ENCODE results near the gene NAA60. TPM values are rescaled to one million over a fixed set of nuclear protein-coding genes. Genes with fewer than 3 reads are reported as not detected.
A peak's percentile ranks its signal among the peaks of the same experiment; 100 is the strongest.

Gene NAA60
- 100 to 1,000 TPM in 2 of 4 donors, 10 to 100 TPM in 2; 80.9 to 110 (median 96.8) TPM for total RNA-seq

GRCh38 chr16:3443108-3444031 is at the start of gene NAA60, which contains the start of gene ZNF597:
Gene NAA60, plus strand, starts transcription at chr16:3443680. Its CDS starts 32,548 bp downstream, at chr16:3476228.
Gene ZNF597, minus strand, starts transcription at chr16:3443504. Its CDS starts 351 bp downstream, at chr16:3443153.
- peak within 1 kb of the TSS; percentile 43 to 73 (median 57) for H3K4me3 ChIP-seq
- H3K4me1 ChIP-seq = no peaks in the 10 kb centered on the region
- no peaks in the 10 kb centered on the region for H3K9me3 ChIP-seq
- H3K36me3 ChIP-seq = peaks cover 0 to 8% (median 0%) of the 10 kb centered on the region in 3 donors
- DNase-seq = peak; percentile 79 to 92 (median 80)
- TF ChIP-seq CTCF (IDR thresholded peaks at IDR 0.05) = no peak
- TF ChIP-seq POLR2A (IDR thresholded peaks at IDR 0.05) = peak in 1 of 2 donors; percentile 16
- H3K27ac ChIP-seq = peak within 1 kb of the TSS; percentile 67 to 86 (median 78)
- H3K27me3 ChIP-seq = no peaks in the 10 kb centered on the region

DNA sequence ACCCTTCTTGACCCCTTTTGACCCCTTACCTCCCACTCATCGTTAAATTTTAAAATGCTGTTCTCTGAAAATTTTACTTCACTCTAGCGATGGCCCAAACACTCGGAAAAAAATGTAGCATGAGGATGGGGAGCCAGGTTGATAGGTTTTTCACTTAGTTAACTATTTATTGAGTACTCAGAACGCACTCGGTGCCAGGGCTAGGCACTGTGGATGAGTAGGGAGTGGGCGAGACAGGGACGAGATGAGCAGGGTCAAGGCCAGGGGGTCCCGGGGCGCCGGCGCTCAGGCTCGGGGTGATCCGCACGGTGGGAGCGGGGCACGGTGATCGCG is 43.1 kb upstream of the NAA60 start:
- DNase-seq = no peak
- H3K4me3 ChIP-seq = peak overlapping the region; percentile 62 to 85 (median 82)
- H3K27ac ChIP-seq = peak overlapping the region; percentile 75 to 89 (median 84)
- H3K27me3 ChIP-seq = no peaks in the 10 kb centered on the region
- H3K9me3 ChIP-seq = peaks cover 0 to 6% (median 1%) of the 10 kb centered on the region in 4 donors
- no peak for TF ChIP-seq CTCF (IDR thresholded peaks at IDR 0.05)
- no peak for TF ChIP-seq POLR2A (IDR thresholded peaks at IDR 0.05)
- peaks cover 0 to 56% (median under 1%) of the 10 kb centered on the region in 3 donors for H3K36me3 ChIP-seq
- H3K4me1 ChIP-seq = peaks cover 0 to 17% (median 2%) of the 10 kb centered on the region in 4 donors

GRCh38 chr16:3400779-3401688 is 42.4 kb upstream of the NAA60 start, which contains the start of the genes ZNF174 and ZSCAN32:
Gene ZNF174, plus strand, starts transcription at chr16:3401215. Its CDS starts 790 bp downstream, at chr16:3402005.
Gene ZSCAN32, minus strand, starts transcription at chr16:3401004. Its CDS starts 3,447 bp downstream, at chr16:3397557.
- H3K9me3 ChIP-seq = peaks cover 0 to 12% (median 5%) of the 10 kb centered on the region in 4 donors
- peak within 1 kb of the TSS; percentile 75 to 89 (median 84) for H3K27ac ChIP-seq
- DNase-seq = peak; percentile 98 to 100 (median 98)
- peaks cover 0 to 17% (median 2%) of the 10 kb centered on the region in 4 donors for H3K4me1 ChIP-seq
- peaks cover 0 to 56% (median 4%) of the 10 kb centered on the region in 3 donors for H3K36me3 ChIP-seq
- TF ChIP-seq POLR2A (IDR thresholded peaks at IDR 0.05) (peak; percentile 50 to 74), CTCF (IDR thresholded peaks at IDR 0.05) (peak in 1 of 6 experiments; percentile 2)
- H3K27me3 ChIP-seq = no peaks in the 10 kb centered on the region
- peak within 1 kb of the TSS; percentile 62 to 85 (median 82) for H3K4me3 ChIP-seq

DNA sequence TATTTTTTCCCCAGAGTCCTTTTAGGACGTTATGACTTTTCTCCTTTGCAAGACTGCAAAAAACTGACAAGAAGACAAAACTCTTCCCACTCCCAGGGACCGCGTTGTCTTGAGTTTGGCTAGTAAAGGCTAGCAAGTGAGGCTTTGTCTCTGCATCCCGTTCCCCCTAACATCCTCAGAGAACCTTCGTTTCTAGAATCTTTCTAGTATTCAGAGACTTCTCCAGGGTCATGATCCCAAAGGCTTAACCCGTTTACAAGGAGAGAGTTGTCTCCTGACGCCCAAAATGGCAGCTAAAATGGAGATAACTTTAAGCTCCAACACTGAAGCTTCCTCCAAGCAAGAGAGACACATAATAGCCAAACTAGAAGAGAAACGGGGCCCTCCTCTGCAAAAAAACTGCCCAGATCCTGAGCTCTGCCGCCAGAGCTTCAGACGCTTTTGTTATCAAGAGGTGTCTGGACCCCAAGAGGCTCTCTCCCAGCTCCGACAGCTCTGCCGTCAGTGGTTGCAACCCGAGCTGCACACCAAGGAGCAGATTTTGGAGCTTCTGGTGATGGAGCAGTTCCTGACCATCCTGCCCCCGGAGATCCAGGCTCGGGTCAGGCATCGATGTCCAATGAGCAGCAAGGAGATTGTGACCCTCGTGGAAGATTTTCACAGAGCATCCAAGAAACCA is 41.6 kb upstream of the NAA60 start:
- H3K36me3 ChIP-seq = peaks cover 0 to 56% (median 4%) of the 10 kb centered on the region in 3 donors
- no peaks in the 10 kb centered on the region for H3K27me3 ChIP-seq
- DNase-seq = no peak
- peaks cover 0 to 17% (median 2%) of the 10 kb centered on the region in 4 donors for H3K4me1 ChIP-seq
- peaks cover 0 to 20% (median 6%) of the 10 kb centered on the region in 4 donors for H3K9me3 ChIP-seq
- TF ChIP-seq CTCF (IDR thresholded peaks at IDR 0.05) (no peak), POLR2A (IDR thresholded peaks at IDR 0.05) (no peak)
- H3K4me3 ChIP-seq = peak overlapping the region; percentile 62 to 85 (median 82)
- H3K27ac ChIP-seq = peak overlapping the region; percentile 75 to 89 (median 84)

Data from Peyer's patch (tissue), 4 donors.